ENCODE results near the gene EFNA1. TPM values are rescaled to one million over a fixed set of nuclear protein-coding genes. Genes with fewer than 3 reads are reported as not detected.

Gene EFNA1
- total and polyA plus RNA-seq, 2 of the 13 experiments (the other 11 are each of a cell fraction or from before 2014, with no cell fraction given), result 81.8 to 874 TPM

GRCh38 chr1:155085504-155086127 is 42.1 kb upstream of the EFNA1 start (continued):
- TF ChIP-seq SATB2 (CRISPR knock-in tag; IDR thresholded peaks at IDR 0.05) (peak; percentile 68; the same call in 1 of the 2 replicates), TEAD3 (CRISPR knock-in tag; optimal IDR thresholded peaks at IDR 0.05; ENCODE audit: borderline replicate concordance) (no peak), HIVEP1 (CRISPR knock-in tag; IDR thresholded peaks at IDR 0.05) (no peak; the same call in 1 of the 2 replicates), MNT (IDR thresholded peaks at IDR 0.05) (no peak), FOXK2 (IDR thresholded peaks at IDR 0.05) (no peak), ZNF101 (CRISPR knock-in tag; IDR thresholded peaks at IDR 0.05; ENCODE audit: borderline replicate concordance, low read depth) (no peak), PHF20 (CRISPR knock-in tag; IDR thresholded peaks at IDR 0.05) (no peak; the same call in none of the 2 replicates), ZXDC (CRISPR knock-in tag; IDR thresholded peaks at IDR 0.05) (no peak), TGIF2 (CRISPR knock-in tag; IDR thresholded peaks at IDR 0.05) (peak; percentile 18; the same call in 1 of the 2 replicates), ZBTB43 (CRISPR knock-in tag; conservative IDR thresholded peaks at IDR 0.05) (0 out of 2 replicates have a peak, but pooled peaks have one; percentile 42), ZNF33A (CRISPR knock-in tag; IDR thresholded peaks at IDR 0.05; ENCODE audit: borderline replicate concordance) (no peak), ZNF615 (CRISPR knock-in tag; IDR thresholded peaks at IDR 0.05; ENCODE audit: borderline replicate concordance) (no peak), ZKSCAN8 (CRISPR knock-in tag; IDR thresholded peaks at IDR 0.05; ENCODE audit: borderline replicate concordance) (no peak), DRAP1 (CRISPR knock-in tag; IDR thresholded peaks at IDR 0.05) (no peak), HNF1A (IDR thresholded peaks at IDR 0.05; ENCODE audit: low read depth) (no peak), HNF1A (CRISPR knock-in tag; IDR thresholded peaks at IDR 0.05; ENCODE audit: borderline replicate concordance) (no peak), ZNF547 (CRISPR knock-in tag; IDR thresholded peaks at IDR 0.05) (no peak), ZNF570 (CRISPR knock-in tag; IDR thresholded peaks at IDR 0.05; ENCODE audit: borderline replicate concordance) (no peak), EHMT2 (IDR thresholded peaks at IDR 0.05; ENCODE audit: borderline replicate concordance, low read depth, low read length) (no peak), ZNF569 (CRISPR knock-in tag; IDR thresholded peaks at IDR 0.05; ENCODE audit: borderline replicate concordance) (no peak), BRD4 (CRISPR knock-in tag; IDR thresholded peaks at IDR 0.05) (no peak)

Data from HepG2 (cell line).